Activated naive CD4-positive, alpha-beta T cell treated with anti-CD3 and anti-CD28 coated beads, Interleukin-2, amount 50 U/mL, for 16 hours (primary cell): Measurements from ENCODE around the gene RHEB.
"Not testable (repeated sequence)": the region's sequence is repeated elsewhere in the genome, so short reads cannot be mapped to it uniquely, and the experiment has no call there.

ENCODE experiments used
- DNase-seq: peaks from one replicate; pipeline ENCODE4 v3.0.0-alpha.2; 2020

Gene RHEB, protein sequence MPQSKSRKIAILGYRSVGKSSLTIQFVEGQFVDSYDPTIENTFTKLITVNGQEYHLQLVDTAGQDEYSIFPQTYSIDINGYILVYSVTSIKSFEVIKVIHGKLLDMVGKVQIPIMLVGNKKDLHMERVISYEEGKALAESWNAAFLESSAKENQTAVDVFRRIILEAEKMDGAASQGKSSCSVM

DNA sequence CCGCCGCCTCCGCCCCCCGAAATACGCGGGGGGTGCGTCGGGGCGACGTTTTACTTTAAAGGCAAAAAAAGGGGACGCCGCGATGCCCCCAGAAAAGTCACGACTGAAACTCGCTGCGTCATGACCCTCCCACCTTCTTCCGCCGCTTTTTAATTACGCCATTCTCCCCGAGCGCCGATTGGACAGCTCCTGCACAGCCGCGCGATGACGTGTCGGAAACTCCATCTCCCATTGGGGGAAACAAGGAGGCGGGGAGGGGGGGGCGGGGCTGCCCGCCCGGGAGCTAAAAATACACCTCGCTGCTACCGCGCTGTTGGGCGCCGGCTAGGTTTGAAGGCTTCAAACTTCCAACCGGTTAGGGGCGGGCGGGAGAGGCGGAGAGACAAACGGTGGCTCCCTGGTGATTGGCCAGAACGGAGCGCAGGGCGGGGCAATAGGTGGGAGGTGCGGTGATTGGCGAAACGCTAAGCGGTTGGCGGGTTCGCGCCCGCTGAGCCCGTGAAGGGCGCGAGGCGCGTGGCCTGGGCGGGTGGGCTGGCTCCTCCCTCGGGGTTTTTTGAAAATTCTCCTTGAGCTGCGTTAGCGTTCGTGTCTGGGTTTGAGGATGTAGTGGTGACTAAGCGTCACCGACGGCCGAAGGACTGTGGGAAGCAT, at the start of gene RHEB:
RHEB (minus strand) TSS at position 131 of the 654 bp plus-strand sequence. CDS start 384 bp downstream, outside the sequence.
- peak; percentile 99 for DNase-seq

DNA sequence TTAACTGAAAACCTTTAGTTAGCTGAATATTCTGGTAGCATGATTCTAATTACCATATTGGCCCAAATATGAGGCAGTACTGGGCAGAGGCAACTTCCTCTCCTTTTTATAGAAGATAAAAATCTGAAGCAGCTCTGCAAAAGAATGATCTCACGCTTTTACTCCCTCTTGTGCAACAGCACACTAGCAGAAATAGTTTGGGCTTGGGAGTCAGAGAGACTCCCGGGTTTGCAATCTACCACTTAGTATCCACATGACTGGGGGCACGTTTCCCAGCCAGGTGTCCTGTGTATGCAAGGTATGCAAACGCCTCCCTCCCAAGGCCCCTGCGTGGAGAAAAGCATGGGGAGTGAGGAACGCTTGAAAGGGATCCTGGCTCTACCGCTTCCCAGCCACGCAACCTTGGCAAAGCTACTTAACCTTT, 47.2 kb upstream of the RHEB start:
- no peak for DNase-seq

DNA sequence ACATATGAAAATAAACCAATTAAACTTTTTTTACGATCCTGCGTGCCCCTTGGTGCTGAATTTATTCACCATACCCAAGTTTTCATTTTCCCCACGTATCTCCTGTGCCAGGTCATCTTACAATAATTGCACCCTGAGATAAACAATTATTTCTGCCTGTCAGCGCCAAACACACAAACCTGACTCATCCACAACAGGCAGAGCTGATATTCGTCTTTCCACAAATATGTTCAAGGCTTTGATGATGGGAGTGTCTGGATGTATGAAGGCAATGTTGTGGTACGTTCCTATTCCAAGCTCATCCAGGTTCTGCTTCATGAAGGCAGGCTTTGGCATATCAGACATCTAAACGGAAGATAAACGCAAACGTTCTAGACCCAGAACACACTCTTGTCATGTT, 45.8 kb upstream of the RHEB start:
- DNase-seq = no peak

DNA sequence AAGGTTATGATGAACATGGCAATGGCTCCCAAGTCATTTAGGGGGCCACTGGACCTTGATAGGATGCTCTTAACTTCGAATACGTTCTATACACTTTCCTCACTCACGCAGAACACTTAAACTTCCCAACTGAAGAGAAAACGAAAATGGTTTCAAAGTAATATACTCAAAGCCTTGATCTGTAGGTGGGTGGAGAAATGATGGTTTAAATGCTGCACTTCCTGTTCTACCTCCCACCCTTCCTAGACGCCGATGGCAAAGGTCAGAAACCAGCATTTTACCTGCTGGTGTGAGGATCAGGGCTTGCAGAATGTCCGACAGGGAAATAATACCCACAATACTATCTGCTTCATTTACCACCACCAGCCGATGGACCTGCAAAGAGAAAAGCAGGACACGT, 40.5 kb upstream of the RHEB start:
- DNase-seq = no peak

DNA sequence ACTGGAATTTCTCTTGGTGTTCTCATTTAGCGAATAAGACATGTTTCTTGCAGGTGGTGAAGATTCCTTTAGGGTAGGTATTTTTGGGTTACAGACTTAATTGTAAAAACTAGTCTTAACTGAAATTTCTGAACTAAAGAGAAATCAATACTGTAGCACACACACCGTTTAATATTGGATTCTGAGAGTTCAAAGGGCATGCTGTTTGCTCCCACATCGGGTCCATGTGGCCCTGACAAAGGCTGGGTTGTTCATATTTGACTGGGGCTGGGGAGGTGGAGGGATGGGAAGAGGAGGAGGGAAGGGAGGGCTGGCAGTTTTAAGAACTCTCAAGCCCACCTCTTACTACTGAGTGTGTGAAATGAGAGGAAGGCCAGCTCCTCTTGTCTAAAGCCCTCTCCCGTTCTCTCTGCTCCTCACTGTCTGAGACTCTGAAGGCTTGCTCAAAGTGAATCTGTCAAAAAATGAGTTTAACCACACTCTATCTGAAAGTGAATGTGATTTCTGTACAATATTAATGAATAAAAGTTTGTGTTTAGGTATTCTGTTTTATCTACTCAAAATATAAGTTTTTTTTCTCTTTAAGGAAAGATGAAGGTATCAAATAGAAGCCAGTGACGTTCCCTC, 40.0 kb upstream of the RHEB start:
- no peak for DNase-seq

DNA sequence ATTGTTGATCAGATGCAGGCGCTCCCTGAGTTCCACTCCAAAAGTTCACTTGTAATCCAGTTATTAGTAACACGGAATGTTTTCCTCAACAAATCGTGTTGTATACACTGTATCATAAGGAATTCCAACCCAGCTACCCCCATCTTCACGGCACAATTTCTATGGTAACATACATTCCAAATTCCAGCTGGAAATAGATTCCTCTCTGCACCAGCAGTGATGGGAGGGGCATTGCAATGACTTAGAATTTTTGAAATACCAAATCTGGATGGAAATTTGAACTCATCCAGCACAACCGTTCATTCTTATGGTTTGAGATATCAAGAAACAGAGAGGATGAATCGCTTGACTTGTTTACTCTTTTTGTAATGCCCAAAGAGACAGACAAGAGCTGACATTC, 38.9 kb upstream of the RHEB start:
- no peak for DNase-seq

DNA sequence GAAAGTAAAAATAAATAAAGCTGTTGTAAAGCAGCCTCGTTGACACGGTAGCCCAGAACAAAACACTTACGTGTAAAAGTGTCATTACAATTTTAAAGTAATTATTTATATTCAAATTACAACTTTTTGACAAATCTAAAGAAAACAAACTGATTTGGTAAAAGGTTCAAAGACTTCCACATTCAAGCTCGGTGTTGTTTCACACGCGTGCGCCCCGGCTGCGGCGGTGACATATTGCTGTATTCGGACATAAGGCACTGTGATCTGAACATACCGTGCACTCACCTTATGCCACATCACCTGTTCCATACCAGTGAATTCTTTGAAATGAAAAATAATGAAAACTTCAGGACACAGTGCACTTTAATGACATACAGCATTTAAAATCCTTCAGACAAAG, 36.9 kb upstream of the RHEB start:
- DNase-seq = no peak

DNA sequence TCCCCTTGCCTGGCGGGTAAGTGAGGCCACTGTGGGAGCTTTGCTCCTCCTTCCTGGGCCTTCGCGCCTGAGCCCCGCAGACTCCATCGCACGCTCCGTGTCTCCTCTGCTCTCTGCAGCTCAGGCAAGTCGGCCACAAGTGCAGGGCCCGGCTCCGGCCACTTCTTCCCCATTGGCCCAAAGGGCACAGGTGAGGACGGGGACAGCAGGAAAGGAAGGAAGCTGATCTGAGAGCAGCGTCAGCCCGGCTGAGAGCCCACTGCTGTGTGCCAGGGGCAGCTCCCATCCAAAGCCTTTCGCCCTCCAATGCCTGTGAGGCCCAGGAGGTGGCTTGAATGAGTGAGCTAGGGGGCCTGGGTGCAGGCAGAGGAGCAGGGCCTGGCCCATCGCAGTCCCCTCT, 33.7 kb upstream of the RHEB start:
- no peak for DNase-seq

DNA sequence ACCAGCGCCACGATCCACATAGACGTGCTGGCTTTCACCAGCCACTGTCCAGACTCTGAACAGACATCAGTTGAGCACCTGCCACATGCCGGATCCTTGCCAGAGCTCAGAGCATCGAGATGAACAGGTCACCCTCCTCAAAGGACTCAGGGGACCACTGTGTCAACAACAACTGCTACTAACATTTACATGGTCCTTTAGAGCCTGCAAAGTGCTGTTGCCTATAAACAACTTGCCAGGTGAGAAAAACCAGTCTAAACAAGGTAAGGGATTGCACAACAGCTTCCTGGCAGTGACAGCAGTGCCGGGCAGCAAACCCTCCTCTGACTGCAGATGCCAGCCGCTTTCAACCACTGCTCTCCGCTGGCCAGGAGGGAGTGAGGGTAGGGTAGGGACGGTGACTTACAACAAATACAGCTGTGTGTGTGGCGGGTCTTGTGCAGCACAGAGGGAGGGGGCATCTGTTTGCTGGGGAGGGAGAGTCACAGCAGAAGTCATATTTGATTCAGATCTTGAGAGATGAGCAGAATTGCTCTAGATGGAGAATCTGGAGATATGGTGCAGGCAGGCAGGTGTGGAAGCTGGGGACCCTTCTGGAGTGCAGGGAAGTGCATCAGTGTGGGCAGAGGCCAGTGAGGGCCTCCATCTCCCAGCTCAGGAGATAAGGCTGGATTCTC, 32.8 kb upstream of the RHEB start:
- DNase-seq = no peak

DNA sequence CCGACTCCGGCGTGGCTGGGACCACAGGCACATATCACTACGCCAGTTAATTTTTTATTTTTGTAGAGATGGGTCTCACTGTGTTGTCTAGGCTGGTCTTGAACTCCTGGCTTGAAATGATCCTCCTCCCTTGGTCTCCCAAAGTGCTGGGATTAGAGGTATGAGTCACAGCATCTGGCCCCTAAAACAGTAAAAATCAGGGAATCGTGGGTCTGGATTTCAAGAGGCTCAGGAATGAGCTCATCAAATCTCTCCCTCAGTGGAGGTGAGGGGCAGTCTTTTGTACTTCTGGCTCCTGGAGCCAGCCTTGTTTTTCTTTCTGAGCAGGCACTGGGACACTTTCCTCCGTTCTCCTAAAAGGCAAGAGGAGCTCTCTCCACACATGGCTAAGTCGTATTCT, 32.1 kb upstream of the RHEB start:
- no peak for DNase-seq

DNA sequence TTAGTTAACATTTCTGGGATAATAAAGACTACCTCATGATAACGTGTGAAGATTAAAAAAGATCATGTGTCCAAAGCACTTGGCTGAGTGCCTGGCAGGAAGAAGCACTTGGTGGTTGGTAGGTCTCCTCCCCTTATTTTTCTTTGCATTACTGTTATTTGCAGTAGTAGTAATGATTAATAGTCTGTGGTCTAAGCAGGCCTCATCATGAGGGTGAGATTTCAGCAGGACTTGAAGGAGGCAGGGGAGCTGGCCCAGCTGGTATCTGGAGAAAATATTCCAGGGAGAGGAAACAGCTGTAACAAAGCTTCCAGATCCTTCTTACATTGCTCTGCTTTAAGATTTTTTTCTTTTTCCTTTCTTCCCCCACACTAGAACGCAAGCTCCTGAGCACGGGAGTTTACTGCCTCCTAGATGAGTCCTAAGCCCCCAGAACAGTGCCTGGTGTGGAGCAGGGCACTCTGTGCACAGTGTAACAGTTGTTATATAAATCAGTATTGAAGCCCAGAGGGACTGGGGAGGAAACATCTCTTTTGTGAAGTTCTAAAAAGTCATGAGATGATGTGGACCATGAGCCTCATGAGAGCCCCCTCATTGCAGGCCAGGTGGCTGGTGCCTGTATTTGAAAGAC, 31.1 kb upstream of the RHEB start:
- DNase-seq = no peak

DNA sequence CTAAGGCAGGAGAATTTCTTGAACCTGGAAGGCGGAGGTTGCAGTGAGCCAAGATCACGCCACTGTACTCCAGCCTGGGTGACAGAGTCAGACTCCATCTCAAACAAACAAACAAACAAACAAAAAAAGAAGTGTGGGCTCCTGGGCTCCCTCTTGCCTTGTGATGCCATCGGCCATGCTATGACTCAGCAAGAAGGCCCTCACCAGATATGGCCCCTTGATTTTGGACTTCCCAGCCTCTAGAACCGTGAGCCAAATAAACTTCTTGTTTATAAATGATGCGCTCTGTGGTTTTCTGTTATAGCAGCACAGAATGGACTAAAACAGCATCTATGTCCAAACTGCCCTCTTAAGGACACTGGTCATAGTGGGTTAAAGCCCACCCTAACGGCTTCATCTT, 29.9 kb upstream of the RHEB start:
- DNase-seq = no peak

DNA sequence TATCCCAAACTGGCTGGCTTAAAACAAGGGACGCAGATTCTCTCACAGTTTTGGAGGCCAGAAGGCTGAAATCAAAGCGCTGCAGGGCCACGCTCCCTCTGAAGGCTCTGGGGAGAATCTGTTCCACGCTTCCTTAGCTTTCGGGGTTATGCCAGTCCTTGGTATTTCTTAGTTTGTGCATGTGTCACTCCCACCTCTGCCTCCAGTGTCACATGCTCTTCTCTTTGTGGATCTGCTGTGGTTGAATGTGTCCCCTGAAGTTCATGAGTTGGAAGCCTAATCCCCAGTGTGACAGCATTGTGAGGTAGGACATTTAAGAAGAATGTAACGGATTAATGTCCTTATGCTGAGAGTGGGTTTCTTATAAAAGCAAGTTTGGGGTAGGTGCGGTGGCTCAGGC, 29.4 kb upstream of the RHEB start:
- no peak for DNase-seq

DNA sequence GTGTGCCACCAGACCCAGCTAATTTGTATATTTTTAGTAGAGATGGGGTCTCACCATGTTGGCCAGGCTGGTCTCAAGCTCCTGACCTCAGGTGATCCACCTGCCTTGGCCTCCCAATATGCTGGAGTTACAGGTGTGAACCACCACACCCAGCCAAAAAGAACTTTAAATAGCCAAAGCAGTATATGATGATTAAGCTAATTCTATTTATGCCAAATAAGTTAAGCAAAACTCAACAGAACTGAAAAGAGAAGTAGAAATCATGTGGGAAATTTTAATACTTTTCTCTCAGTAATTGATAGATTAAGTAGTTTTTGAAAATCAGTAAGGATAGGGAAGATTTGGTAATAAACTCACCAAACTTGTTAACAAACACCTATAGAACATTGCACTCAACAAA, 24.5 kb upstream of the RHEB start:
- DNase-seq = no peak

DNA sequence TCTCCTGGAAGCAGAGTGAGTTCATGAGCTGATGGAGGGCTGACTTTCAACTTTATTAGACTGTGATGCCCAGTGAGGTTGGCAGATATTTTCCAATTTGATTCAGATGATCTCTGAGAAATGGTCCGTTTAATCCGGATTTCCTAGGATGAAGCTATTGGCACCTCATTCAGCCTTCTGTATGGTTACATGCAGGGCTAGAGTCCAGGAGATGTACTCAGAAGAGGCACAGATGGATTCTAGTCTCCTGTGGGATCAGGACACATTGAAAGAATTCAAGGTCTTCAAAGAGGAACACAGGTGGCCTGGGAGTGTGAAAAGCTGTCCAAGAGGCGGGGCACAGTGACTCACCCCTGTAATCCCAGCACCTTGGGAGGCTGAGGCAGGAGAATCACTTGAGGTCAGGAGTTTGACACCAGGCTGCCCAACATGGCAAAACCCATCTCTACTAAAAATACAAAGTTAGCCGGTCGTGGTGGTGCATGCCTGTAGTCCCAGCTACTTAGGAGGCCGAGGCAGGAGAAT, 23.0 kb upstream of the RHEB start:
- DNase-seq = no peak

DNA sequence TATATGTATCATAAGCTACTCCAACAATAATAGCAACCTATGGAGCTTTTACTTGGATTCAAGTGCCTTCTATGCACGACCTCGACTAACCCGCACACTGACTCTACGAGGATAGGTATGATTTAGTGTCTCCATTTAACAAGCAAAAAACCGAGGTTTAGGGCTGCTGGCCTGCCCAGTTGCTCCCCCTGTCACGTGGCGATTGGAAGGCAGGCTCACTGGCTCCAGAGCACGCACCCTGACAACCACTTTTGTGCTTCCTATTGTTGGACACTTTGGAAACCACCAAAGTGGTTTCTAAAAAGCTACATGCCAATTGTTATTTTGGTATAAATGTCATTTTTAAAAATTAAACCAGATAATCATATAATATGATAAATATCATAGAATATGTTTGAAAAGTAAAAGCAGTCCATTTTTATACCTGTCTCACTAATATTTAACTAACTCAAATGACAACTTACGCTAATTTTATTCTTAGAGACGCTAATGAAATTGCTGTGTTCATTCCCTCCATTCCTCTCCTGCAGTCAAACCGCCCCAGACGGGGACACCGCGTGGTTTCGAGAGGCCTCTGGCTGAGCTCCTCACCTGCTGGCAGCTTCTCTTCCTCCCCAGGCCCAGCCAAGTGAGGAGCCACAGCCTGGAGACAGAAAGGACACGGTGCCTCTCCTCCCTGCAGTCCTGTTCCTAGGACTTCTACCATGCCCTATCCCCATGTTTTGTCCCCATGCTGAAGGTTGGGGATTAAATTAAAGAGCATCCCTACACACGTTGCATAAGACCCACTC, 22.2 kb upstream of the RHEB start:
- no peak for DNase-seq

DNA sequence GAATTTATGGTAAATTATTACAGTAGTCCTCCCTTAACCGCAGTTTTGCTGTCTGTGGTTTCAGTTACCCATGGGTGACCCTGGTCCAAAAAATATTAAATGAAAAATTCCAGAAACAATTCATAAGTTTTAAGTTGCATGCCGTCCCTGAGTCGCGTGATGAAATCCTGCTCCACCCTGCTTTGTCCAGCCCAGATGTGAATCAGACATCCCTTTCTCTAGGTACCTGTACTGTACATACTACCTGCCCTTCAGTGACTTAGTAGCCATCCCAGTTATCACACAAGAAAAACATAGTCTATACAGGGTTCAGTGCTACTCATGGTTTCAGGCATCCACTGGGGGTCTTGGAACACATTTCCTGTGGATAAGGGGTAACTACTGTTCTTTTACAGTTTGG, 20.5 kb upstream of the RHEB start:
- no peak for DNase-seq

DNA sequence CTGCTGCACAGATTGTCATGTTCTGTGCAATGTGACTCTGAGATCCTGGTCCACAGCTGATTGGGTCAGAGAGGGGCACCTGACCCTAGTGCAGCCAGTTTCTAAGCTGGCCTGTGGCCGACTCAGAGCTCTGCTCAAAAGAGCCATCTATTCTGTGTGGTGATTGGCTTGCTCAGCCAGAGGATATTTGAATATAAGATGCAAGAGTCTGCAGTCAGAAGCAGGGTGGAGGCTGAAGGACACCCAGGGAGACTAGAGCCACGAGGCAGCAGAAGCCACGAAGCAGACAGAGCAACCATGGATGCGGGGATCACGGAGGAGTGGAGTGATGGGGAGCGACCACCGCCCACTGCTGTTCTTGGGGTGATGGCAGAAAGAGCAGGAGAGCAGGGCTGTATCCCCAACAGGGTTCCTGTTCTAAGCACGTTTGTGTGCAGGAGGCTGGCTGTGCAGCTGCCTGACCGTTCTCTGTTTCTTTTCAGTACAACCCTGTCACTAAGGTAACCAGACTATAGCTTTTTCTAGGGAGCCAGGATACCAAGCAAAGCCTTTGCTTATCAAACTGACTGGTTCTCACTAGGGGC, 19.5 kb upstream of the RHEB start:
- no peak for DNase-seq

DNA sequence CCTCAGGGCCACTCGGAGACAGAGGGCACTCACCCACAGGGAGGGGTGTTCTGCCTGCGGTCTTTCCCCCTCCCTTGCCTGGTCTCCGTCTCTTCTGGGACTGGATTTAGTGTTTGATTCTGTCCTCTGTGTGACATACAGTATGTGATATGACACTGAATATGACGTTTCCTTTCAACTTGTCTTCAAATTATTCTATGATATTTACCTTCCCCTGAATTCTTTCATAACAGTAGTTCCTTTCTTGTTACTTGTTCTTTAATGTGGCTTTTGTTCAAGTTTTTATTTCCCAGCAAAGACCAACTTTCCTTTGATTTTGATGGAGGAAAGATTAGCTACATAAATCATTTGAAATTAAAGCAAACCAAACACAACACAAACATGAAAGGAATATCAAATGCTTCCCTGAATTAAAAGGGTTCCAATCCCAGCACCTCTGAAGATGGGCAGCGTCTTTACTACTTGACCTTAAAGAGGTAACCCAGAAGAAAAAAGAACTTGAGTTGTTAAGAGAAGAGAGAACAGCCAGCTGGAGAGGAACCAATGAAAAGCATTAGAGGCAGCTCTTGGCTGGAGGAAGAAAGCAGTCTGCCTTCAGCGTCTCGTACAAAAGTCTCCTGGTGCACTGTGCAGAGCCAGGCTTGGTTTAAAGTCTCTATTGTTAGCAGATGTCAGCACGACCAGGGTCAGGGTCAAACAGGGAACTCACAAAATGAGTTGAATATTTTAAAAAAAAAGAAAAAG, 18.3 kb upstream of the RHEB start:
- no peak for DNase-seq

DNA sequence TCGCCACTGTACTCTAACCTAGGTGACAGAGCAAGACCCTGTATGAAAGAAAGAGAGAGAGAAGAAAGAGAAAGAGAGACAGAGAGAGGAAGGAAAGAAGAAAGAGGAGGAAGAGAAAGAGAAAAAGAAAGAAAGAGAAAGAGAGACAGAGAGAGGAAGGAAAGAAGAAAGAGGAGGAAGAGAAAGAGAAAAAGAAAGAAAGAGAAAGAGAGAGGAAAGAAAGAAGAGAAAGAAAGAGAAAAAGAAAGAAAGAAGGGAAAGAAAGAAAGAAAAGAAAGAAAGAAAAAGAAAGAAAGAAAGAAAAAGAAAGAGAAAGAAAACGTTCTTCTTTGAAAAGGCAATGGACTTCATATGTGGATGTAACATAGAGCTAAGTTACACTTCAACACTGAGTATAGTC, 16.5 kb upstream of the RHEB start:
- DNase-seq = not testable (repeated sequence)

DNA sequence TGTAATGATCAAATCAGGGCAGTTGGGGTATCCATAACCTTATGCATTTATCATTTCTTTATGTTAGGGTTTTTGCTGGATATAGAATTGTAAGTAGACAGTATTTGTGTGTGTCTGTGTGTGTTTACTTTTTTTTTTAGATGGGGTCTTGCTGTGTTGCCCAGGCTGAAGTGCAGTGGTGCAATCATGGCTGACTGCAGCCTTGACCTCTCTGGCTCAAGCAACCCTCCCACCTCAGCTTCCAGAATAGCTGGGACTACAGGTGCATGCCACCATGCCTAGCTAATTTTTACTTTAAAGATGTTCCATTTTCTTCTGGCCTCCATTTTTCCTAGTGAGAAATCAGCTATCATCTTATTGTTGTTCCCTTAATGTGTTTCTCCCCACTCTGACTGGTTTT, 10.1 kb upstream of the RHEB start:
- no peak for DNase-seq
